ENCODE measurements around the gene KLHL41.
A peak's percentile ranks its signal among the peaks of the same experiment; 100 is the strongest.

KLHL41 gene

GRCh38 chr2:169509298-169509885 is at the start of gene KLHL41:
KLHL41 (plus strand) TSS chr2:169509702; CDS start chr2:169509779, 77 bp downstream.
- no peak for DNase-seq (ENCODE audit: low read depth in 3 of 3)

GRCh38 chr2:169461143-169461542 is 48.4 kb upstream of the KLHL41 start:
- DNase-seq (ENCODE audit: low read depth in 3 of 3) = no peak

DNA sequence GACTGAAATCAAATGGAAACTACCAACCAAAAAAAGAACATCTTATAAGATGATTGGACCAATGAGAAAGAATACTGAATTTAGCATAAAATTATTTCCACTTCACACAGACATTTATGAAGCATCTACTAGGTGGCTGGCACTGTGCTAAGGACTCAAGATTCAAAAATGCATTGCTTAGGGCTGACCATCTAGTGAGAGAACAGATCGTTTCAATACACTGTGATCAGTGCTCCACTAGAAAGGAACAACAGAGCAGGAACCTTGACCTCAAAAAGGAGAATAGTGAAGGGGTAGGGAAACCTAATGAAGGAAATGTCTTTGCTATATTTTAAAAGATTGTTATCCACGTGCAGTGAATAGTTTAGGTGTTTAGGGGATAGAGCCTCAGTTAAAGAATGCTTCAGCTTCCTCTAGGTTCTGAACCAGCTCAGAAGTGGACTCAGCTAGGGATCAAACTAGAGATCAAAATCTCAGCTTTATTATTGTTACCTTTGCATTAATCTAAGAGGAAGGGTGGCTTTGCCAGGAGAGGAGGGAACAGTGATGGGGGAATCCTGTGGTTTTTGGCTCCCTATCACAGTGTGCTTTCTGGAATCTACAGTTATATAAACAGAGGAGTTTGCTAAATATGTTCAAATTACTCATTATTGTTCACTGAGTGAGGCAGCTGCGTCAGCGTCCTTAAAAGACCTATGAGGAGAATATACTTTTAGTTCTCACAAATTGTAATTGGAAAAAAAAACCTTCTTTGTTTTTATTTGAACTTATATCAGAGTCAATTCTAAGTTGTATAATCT is 46.4 kb upstream of the KLHL41 start:
- DNase-seq (ENCODE audit: low read depth in 3 of 3) = no peak

DNA sequence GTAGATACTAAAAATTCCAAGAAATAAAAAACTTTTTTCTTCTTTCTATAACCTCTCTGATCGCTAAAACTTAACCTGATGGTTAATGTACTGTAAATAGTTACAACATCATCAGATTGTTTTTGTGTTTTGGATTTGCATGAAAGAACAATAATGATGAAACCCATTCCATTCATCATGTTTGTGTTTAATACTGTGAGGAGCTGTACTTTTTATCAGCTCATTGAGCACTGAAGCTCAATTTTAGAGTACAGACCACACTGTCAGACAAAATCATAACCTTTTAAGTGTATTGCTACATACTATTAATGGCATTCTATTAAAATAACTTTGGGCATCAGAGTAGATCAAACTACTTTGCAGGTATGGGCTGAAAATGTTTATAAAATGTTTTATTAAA is 45.0 kb upstream of the KLHL41 start:
- DNase-seq (ENCODE audit: low read depth in 3 of 3) = no peak

DNA sequence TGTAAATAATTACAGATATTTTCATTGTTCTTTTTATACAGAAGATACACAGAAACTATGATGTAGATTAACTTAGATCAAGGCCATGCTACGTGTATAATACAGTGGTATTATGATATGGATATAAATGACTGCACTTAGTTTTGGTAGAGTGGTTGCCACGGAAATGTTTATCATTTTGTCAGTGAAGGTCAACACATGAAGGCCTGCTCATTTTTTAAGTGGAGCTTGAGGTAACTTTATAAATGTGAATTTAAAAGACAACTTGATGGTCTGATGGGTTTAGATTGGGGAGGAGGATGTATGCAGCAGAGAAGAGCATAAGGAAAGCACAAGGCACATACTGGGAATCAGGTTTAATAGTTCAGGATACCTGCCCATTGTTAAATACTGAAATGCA is 44.6 kb upstream of the KLHL41 start:
- DNase-seq (ENCODE audit: low read depth in 3 of 3) = no peak

- no peak for DNase-seq (ENCODE audit: low read depth in 3 of 3)
Observed at GRCh38 chr2:169468841-169469240, 40.7 kb upstream of the KLHL41 start.

DNA sequence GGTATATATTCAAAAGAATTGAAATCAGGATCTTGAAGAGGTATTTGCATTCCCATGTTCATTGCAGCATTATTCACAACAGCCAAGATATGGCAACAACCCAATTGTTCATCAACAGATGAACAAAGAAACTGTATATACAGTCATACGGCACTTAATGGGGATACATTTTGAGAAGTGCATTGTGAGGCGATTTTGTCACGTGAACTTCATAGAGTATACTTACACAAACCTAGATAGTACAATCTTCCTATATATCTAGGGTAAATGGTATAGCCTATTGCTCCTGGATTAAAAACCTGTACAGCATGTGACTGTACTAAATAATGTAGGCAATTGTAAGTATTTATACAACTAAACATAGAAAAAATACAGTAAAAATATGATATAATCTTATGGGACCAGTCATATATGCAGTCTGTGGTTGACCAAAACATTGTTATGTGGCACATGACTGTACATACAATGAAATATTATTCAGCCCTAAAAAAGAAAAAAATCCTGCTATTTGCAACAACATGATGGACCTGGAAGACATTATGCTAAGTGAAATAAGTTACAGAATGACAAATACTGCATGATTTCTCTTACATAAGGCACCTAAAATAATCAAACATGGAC is 39.4 kb upstream of the KLHL41 start:
- no peak for DNase-seq (ENCODE audit: low read depth in 3 of 3)

DNA sequence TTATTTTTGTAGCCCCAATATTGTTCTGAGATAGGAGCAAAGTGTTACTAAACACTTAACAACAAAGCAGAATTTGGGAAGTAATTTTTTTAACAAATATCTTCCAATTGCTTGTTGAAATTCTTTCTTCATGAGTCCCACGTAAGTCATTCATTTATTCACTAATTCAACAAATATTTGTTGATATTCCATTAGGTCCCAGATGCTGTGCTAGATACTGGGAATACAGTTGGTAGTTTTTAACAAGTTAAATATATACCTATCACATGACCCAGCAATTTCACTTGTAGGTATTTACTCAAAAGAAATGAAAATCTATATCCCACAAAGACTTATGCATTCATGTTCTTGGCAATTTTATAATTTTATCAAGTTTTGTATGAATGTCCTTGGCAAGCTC is 37.3 kb upstream of the KLHL41 start:
- no peak for DNase-seq (ENCODE audit: low read depth in 3 of 3)

- no peak for DNase-seq (ENCODE audit: low read depth in 3 of 3)
Observed at GRCh38 chr2:169476459-169476858, 33.0 kb upstream of the KLHL41 start.

- no peak for DNase-seq (ENCODE audit: low read depth in 3 of 3)
Observed at GRCh38 chr2:169478339-169478738, 31.2 kb upstream of the KLHL41 start.

GRCh38 chr2:169478745-169479256 is 30.7 kb upstream of the KLHL41 start:
- DNase-seq (ENCODE audit: low read depth in 3 of 3) = no peak

DNA sequence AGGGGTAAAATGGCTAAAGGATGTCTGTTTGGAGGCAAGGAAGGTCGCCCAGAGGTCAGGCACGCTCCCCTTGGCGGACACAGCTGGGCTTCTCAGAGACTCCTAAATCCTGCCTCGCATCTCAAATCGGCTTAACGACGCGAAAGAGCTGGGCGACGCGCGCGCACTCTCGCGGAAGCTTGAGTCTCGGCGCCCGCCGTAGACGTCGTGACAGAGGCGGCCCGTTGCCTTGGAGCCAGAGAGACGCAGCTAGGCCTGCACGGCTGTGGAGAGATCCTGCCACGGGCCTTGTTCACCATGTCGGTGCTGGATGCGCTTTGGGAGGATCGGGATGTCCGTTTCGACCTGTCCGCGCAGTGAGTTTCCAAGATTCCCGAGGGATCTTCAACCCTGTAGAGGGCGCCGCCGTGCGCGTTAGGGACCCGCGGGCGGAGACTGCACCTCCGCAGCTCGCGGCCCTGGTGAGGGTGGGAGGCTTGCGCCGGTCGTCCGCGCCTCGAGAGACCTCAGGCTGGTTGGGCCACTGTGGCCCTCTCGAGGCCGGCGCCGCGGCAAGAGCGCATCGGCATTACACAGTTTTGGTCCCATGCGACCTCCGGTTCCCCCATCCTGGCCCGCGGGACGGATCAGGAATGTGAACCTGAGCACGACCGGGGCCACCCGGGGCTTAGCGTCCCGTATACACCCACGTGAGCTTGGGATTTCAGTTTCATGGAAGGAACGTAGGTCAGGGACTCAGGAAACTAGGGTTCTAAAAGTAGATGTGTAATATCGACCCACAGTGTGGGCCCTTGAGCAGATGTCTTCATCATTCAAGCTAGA is 30.0 kb upstream of the KLHL41 start, which contains the start of gene BBS5:
Gene BBS5, plus strand, starts transcription at position 238 of the 822 bp plus-strand sequence. Its CDS starts 60 bp downstream, at position 298.
- peak; percentile 58 to 72 (median 65) for DNase-seq (ENCODE audit: low read depth in 3 of 3)

- DNase-seq (ENCODE audit: low read depth in 3 of 3) = no peak
Observed at GRCh38 chr2:169480079-169480465, 29.4 kb upstream of the KLHL41 start.

DNA sequence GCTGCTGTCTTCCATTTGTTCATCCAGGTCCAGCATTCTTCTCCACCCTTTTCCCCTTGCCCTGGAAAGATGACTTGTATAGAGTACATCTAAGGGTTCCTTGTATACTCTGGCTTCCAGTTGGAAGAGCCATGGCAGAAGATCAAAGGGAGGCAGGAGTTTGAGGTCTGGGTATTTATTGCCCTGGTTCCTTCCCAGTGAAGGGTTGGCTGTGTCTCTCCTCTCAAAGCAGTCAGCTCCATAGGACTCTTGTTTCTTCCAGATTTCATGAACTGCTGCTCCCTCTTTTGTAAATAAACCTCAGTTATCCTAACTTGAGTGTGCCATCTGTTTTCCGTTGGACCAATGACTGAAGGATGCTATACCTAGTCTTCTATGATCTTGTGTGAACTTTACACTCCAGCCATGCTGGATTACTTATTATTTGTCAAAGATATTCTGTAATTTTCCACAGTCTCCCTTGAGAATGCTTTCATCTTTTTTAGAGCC is 23.8 kb upstream of the KLHL41 start:
- no peak for DNase-seq (ENCODE audit: low read depth in 3 of 3)

GRCh38 chr2:169486487-169486886 is 23.0 kb upstream of the KLHL41 start:
- DNase-seq (ENCODE audit: low read depth in 3 of 3) = no peak

- no peak for DNase-seq (ENCODE audit: low read depth in 3 of 3)
Observed at GRCh38 chr2:169490834-169491233, 18.7 kb upstream of the KLHL41 start.

GRCh38 chr2:169491378-169491777 is 18.1 kb upstream of the KLHL41 start:
- no peak for DNase-seq (ENCODE audit: low read depth in 3 of 3)

DNA sequence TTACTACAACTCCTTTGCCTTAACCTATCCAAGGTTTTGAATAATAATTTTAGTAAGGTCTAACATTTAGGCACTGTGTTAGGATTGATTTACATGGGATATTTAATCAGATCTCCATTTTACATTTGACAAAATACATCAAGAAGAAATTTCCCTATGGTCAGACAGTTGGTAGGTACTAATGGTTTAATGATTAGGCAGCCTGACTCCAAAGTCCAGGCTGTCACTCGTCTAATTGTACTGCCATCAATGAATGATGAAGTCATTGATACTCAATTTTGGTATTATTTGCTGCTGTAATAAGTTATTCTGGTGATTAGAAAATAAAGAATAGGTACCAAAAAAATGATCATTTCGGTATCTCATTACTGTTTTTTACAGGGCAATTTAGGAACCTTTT is 16.1 kb upstream of the KLHL41 start:
- no peak for DNase-seq (ENCODE audit: low read depth in 3 of 3)

DNA sequence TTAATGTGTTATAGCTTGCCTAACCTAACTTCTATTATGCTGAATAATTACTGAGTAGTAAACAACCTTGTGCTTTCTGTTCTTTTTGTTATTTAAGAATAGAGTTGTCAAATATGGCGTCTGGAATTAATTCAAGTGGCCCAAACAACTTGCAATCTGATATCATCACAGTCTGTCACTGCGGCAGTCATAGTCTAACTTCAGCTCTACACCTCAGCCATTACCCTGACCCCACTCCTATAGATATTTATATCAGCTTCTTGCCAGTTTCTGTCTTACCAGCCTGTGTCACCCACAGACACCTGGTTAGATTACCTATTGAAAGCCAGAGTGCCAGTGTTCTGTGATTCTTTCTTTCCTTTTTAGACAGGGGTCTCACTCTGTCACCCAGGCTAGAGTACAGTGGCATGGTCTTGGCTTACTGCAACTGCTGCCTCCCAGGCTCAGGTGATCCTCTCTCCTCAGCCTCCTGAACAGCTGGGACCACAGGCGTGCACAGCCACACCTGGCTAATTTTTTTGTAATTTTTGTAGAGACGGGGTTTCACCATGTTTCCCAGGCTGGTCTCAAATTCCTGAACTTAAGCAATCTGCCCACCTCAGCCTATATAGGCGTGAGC is 14.1 kb upstream of the KLHL41 start:
- DNase-seq (ENCODE audit: low read depth in 3 of 3) = no peak

- no peak for DNase-seq (ENCODE audit: low read depth in 3 of 3)
Observed at GRCh38 chr2:169504651-169505050, 4.9 kb upstream of the KLHL41 start.

DNA sequence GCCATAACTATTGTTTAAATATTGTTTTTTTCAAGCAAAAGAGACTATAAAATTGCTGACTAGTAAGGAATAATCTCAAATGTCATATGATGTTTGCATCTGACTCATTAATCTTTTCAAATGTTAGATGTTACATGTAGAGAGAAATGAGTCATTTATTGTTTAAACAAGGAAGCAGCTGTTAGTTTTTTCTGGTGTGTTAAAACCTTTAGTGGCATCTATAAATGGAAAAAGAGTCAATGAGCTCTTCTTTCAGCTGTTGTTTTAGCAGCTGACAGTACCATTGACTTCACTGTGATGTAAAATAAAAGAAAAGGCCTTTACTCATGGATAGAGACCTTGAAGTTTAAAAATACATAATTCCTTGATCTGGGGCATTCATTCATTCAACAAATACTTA is 1.8 kb upstream of the KLHL41 start:
- DNase-seq (ENCODE audit: low read depth in 3 of 3) = no peak

Measured in stimulated activated CD4-positive, alpha-beta T cell treated with anti-CD3 and anti-CD28 coated beads, TNF-alpha, amount 100 ng/mL, for 48 hours (primary cell).